WTC11 (cell line): ENCODE data around the gene ANAPC13. TPM values are rescaled to one million over a fixed set of nuclear protein-coding genes. Genes with fewer than 3 reads are reported as not detected.

Experiments used
- ATAC-seq: fragments of 200-7000 bp; cut with Tn5 transposase; 2 replicates; pipeline ENCODE4 v1.10.0; 2021; ENCODE audit warnings: mild to moderate bottlenecking, moderate library complexity
- CTCF ChIA-PET: fragments of 300-600 bp; sonication (Branson Sonifier 250); formaldehyde crosslinking; loops from one replicate; lab custom pipeline; 2021; ENCODE audit warnings: antibody characterized with exemption; lab: Charles Lee
- POLR2A ChIA-PET: fragments of 350-600 bp; sonication (Branson Sonifier 250); formaldehyde crosslinking; loops from one replicate; lab custom pipeline; 2021; ENCODE audit warnings: antibody characterized with exemption; lab: Charles Lee
- DNase-seq: peaks from one replicate; pipeline ENCODE4 v3.0.0; 2021; ENCODE audit warnings: low spot score
- H3K27ac Mint-ChIP-seq: 2 replicates; pipeline ENCODE4 v1.8.0; 2021; ENCODE audit warnings: mixed read lengths
- H3K27me3 Mint-ChIP-seq: 2 replicates; pipeline ENCODE4 v1.8.0; 2021; ENCODE audit warnings: low read depth, mild to moderate bottlenecking, moderate library complexity, mixed read lengths
- H3K36me3 Mint-ChIP-seq: 2 replicates; pipeline ENCODE4 v1.8.0; 2021; ENCODE audit warnings: mixed read lengths
- H3K4me1 Mint-ChIP-seq: 2 replicates; pipeline ENCODE4 v1.8.0; 2022; ENCODE audit warnings: mixed read lengths
- H3K4me3 Mint-ChIP-seq: 2 replicates; pipeline ENCODE4 v1.8.0; 2021; ENCODE audit warnings: mild to moderate bottlenecking, moderate library complexity, mixed read lengths
- H3K9me3 Mint-ChIP-seq: 2 replicates; pipeline ENCODE4 v1.8.0; 2021; ENCODE audit warnings: mixed read lengths
- FOXJ3 ChIP-seq: sonication (generic); formaldehyde crosslinking; IDR thresholded peaks from 2 replicates; pipeline ENCODE4 v1.9.0; 2021; ENCODE audit warnings: missing genetic modification reagents, mild to moderate bottlenecking, borderline replicate concordance
- IRF2 ChIP-seq: sonication (generic); formaldehyde crosslinking; IDR thresholded peaks from 2 replicates; pipeline ENCODE4 v1.8.0; 2022; ENCODE audit warnings: low read depth, missing genetic modification reagents, borderline replicate concordance
- JUN ChIP-seq: sonication (generic); formaldehyde crosslinking; IDR thresholded peaks from 2 replicates; pipeline ENCODE4 v1.8.0; 2023; ENCODE audit warnings: mild to moderate bottlenecking, missing genetic modification reagents
- KAT7 ChIP-seq: sonication (generic); formaldehyde crosslinking; IDR thresholded peaks from 2 replicates; pipeline ENCODE4 v1.8.1; 2023; ENCODE audit warnings: missing genetic modification reagents, mild to moderate bottlenecking, borderline replicate concordance
- MXD4 ChIP-seq: fragments of 250-450 bp; sonication (Bioruptor Pico); IDR thresholded peaks from 2 replicates; pipeline ENCODE4 v1.8.0; 2021; ENCODE audit warnings: mild to moderate bottlenecking, moderate library complexity, borderline replicate concordance
- RORB ChIP-seq: fragments of 250-450 bp; sonication (Bioruptor Pico); IDR thresholded peaks from 2 replicates; pipeline ENCODE4 v1.9.0; 2021; ENCODE audit warnings: mild to moderate bottlenecking
- SMAD4 ChIP-seq: sonication (generic); formaldehyde crosslinking; IDR thresholded peaks from 2 replicates; pipeline ENCODE4 v1.8.0; 2022; ENCODE audit warnings: mild to moderate bottlenecking, missing genetic modification reagents
- TEAD1 ChIP-seq: sonication (generic); formaldehyde crosslinking; IDR thresholded peaks from 2 replicates; pipeline ENCODE4 v1.8.0; 2022; ENCODE audit warnings: mild to moderate bottlenecking, missing genetic modification reagents
- ZBTB43 ChIP-seq: sonication (generic); formaldehyde crosslinking; IDR thresholded peaks from 2 replicates; pipeline ENCODE4 v1.8.1; 2023; ENCODE audit warnings: mild to moderate bottlenecking, missing genetic modification reagents
- ZNF138 ChIP-seq: sonication (generic); formaldehyde crosslinking; conservative IDR thresholded peaks from 2 replicates; pipeline ENCODE4 v1.8.1; 2022; ENCODE audit warnings: mild to moderate bottlenecking, moderate library complexity, missing genetic modification reagents
- total RNA-seq: library from RNA; stranded (reverse); gene quantifications from 3 replicates; pipeline ENCODE4 v1.2.3, GENCODE V29; 2021
- TF ChIP-seq, protein P1 (sequence below): fragments of 250-450 bp; sonication (Bioruptor Pico); conservative IDR thresholded peaks from 2 replicates; pipeline ENCODE4 v1.9.0; 2021; ENCODE audit warnings: mild to moderate bottlenecking
- TF ChIP-seq, protein P2 (sequence below): sonication (generic); formaldehyde crosslinking; IDR thresholded peaks from 2 replicates; pipeline ENCODE4 v1.8.1; 2022; ENCODE audit warnings: missing genetic modification reagents, borderline replicate concordance
- TF ChIP-seq, protein P3 (sequence below): sonication (generic); formaldehyde crosslinking; IDR thresholded peaks from 2 replicates; pipeline ENCODE4 v1.8.1; 2022; ENCODE audit warnings: low read depth, missing genetic modification reagents, borderline replicate concordance
- TF ChIP-seq, protein P4 (sequence below): sonication (generic); formaldehyde crosslinking; IDR thresholded peaks from 2 replicates; pipeline ENCODE4 v1.8.1; 2022; ENCODE audit warnings: mild to moderate bottlenecking, missing genetic modification reagents, moderate library complexity, borderline replicate concordance
- TF ChIP-seq, protein P5 (sequence below): sonication (generic); formaldehyde crosslinking; IDR thresholded peaks from 2 replicates; pipeline ENCODE4 v1.8.0; 2023; ENCODE audit warnings: mild to moderate bottlenecking, missing genetic modification reagents

ANAPC13 gene
- total RNA-seq, 1 experiment from 2014 or later = 29.7 TPM

DNA sequence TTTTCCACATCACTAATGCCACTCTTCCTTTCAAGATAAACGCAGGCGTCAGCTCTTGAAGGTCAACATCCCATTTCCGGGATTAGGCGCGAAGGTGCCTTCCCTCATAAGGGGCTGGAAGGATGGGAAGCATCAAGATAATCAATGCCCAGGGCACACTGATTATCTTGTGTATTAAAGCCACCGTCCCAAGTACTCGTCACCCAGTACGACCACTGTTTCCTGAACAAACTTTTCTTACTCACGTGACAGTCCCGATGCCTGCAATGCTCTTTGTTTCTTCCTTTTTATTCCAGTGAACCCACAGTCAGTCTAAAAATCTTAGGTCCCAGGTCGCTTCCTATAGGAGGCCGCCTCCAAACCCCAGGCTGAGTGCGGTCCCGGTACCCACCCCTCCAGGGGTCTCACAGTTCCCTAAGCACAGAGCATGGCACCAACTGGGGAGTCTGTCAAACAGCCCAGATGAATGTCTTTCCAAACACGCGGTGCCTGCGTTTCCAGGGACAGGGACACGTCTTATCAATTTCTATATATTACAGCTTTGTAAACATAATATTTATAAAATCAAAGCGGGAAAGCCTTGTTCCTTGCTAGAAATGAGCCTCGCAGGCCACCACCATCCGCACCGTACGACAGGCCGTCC is 589 bp downstream of the ANAPC13 start (continued):
- TF ChIP-seq MXD4 (CRISPR knock-in tag) (no peak), SMAD4 (CRISPR knock-in tag) (no peak), RORB (CRISPR knock-in tag) (no peak), ZBTB43 (CRISPR knock-in tag) (no peak), FOXJ3 (CRISPR knock-in tag) (no peak), ZNF138 (no peak)
- TF ChIP-seq, protein P1, sequence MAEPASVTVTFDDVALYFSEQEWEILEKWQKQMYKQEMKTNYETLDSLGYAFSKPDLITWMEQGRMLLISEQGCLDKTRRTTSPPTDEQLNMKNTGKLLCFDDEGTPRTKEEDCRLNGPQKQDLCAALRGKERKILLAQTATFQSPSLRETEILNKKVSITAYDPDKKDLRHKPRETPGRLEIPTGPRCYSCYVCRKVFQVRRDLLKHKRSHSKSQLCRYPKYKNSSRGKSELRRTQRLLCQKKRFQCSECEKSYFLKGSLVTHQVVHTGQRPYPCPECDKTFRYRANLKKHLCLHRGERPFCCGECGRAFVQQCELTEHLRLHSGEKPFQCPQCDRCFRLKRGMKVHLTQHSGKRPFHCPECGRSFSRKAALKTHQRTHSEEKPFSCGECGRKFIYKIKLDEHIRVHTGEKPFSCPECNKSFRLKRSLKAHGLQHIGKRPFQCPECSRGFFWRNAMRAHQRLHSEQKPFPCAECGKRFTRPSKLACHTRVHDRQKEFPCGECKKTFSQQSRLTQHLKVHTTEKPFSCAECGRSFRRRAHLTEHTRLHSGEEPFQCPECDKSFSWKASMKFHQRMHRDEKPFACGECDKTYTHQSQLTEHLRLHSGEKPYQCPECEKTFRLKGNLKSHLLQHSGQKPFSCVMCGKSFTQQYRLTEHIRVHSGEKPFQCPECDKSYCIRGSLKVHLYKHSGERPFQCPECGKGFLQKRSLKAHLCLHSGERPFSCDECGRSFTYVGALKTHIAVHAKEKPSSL (CRISPR knock-in tag) = no peak

GRCh38 chr3:134483195-134483900 is 2.4 kb downstream of the ANAPC13 start:
- ChIA-PET POLR2A (no interaction called here), CTCF (interaction anchor here (0.7 to 2.1 kb wide), 2 partner anchors 10 kb away, joined by 3 to 12 read pairs; no protein-coding TSS in a partner anchor)
- Mint-ChIP-seq H3K9me3 (no peaks in the 10 kb centered on the region), H3K27ac (peak overlapping the region; percentile 53; the same call in 1 of the 2 replicates), H3K4me3 (no peak overlapping the region), H3K4me1 (peaks cover 23% of the 10 kb centered on the region), H3K36me3 (peaks cover 24% of the 10 kb centered on the region), H3K27me3 (no peaks in the 10 kb centered on the region)
- no peak for ATAC-seq
- DNase-seq = no peak
- TF ChIP-seq JUN (CRISPR knock-in tag) (no peak), TEAD1 (CRISPR knock-in tag) (no peak), KAT7 (CRISPR knock-in tag) (no peak), IRF2 (CRISPR knock-in tag) (no peak)
- TF ChIP-seq, protein P2, sequence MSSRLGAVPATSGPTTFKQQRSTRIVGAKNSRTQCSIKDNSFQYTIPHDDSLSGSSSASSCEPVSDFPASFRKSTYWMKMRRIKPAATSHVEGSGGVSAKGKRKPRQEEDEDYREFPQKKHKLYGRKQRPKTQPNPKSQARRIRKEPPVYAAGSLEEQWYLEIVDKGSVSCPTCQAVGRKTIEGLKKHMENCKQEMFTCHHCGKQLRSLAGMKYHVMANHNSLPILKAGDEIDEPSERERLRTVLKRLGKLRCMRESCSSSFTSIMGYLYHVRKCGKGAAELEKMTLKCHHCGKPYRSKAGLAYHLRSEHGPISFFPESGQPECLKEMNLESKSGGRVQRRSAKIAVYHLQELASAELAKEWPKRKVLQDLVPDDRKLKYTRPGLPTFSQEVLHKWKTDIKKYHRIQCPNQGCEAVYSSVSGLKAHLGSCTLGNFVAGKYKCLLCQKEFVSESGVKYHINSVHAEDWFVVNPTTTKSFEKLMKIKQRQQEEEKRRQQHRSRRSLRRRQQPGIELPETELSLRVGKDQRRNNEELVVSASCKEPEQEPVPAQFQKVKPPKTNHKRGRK (CRISPR knock-in tag) = no peak
- TF ChIP-seq, protein P1 (CRISPR knock-in tag) = no peak
- TF ChIP-seq, protein P3, sequence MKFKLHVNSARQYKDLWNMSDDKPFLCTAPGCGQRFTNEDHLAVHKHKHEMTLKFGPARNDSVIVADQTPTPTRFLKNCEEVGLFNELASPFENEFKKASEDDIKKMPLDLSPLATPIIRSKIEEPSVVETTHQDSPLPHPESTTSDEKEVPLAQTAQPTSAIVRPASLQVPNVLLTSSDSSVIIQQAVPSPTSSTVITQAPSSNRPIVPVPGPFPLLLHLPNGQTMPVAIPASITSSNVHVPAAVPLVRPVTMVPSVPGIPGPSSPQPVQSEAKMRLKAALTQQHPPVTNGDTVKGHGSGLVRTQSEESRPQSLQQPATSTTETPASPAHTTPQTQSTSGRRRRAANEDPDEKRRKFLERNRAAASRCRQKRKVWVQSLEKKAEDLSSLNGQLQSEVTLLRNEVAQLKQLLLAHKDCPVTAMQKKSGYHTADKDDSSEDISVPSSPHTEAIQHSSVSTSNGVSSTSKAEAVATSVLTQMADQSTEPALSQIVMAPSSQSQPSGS (CRISPR knock-in tag) = no peak
- TF ChIP-seq, protein P4, sequence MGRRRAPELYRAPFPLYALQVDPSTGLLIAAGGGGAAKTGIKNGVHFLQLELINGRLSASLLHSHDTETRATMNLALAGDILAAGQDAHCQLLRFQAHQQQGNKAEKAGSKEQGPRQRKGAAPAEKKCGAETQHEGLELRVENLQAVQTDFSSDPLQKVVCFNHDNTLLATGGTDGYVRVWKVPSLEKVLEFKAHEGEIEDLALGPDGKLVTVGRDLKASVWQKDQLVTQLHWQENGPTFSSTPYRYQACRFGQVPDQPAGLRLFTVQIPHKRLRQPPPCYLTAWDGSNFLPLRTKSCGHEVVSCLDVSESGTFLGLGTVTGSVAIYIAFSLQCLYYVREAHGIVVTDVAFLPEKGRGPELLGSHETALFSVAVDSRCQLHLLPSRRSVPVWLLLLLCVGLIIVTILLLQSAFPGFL (CRISPR knock-in tag) = no peak
- TF ChIP-seq, protein P5, sequence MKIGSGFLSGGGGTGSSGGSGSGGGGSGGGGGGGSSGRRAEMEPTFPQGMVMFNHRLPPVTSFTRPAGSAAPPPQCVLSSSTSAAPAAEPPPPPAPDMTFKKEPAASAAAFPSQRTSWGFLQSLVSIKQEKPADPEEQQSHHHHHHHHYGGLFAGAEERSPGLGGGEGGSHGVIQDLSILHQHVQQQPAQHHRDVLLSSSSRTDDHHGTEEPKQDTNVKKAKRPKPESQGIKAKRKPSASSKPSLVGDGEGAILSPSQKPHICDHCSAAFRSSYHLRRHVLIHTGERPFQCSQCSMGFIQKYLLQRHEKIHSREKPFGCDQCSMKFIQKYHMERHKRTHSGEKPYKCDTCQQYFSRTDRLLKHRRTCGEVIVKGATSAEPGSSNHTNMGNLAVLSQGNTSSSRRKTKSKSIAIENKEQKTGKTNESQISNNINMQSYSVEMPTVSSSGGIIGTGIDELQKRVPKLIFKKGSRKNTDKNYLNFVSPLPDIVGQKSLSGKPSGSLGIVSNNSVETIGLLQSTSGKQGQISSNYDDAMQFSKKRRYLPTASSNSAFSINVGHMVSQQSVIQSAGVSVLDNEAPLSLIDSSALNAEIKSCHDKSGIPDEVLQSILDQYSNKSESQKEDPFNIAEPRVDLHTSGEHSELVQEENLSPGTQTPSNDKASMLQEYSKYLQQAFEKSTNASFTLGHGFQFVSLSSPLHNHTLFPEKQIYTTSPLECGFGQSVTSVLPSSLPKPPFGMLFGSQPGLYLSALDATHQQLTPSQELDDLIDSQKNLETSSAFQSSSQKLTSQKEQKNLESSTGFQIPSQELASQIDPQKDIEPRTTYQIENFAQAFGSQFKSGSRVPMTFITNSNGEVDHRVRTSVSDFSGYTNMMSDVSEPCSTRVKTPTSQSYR (CRISPR knock-in tag) = no peak
